Esophagus squamous epithelium (tissue), 5 donors: ENCODE data around the gene RASL11A. TPM values are rescaled to one million over a fixed set of nuclear protein-coding genes. Genes with fewer than 3 reads are reported as not detected.

Experiments used
- DNase-seq: peaks from one replicate; lab custom pipeline; 2025; lab: John Stamatoyannopoulos, UW
- H3K27ac ChIP-seq, 4 donors: fragments of 200-600 bp; sonication (generic); one replicate each; pipeline ENCODE4 v1.5.1; 2016 to 2019; ENCODE audit warnings: mild to moderate bottlenecking in 1 of 4
- H3K27me3 ChIP-seq, 4 donors: fragments of 200-600 bp; sonication (generic); 1 replicate in 3 of 4; 2 replicates in 1 of 4; pipeline versions ENCODE4 v1.5.1 to v1.6.0; 2017 to 2021; ENCODE audit warnings: antibody characterized with exemption in 1 of 4
- H3K36me3 ChIP-seq, 3 donors: fragments of 200-600 bp; sonication (generic); one replicate each; pipeline ENCODE4 v1.5.1; 2016 to 2019
- H3K4me1 ChIP-seq, 3 donors: fragments of 200-600 bp; sonication (generic); one replicate each; pipeline ENCODE4 v1.5.1; 2017 to 2019
- H3K4me3 ChIP-seq, 4 donors: fragments of 200-600 bp; sonication (generic); 1 replicate in 3 of 4; 2 replicates in 1 of 4; pipeline ENCODE4 v1.5.1; 2016 to 2019; ENCODE audit warnings: mild to moderate bottlenecking in 2 of 4, moderate library complexity in 1 of 4
- H3K9me3 ChIP-seq, 3 donors: fragments of 200-600 bp; sonication (generic); one replicate each; pipeline ENCODE4 v1.5.1; 2016 to 2019
- CTCF ChIP-seq, 6 experiments: fragments of 450-650 bp in 4 of 6; fragments of 200-600 bp in 2 of 6; sonication (generic) in 2 of 6; IDR thresholded peaks; one replicate each; pipeline ENCODE4 v1.5.1; 2016 to 2019; ENCODE audit warnings: antibody characterized with exemption in 6 of 6, mild to moderate bottlenecking in 4 of 6, moderate library complexity in 4 of 6
- POLR2A ChIP-seq, 4 donors: fragments of 450-650 bp; IDR thresholded peaks; one replicate each; pipeline ENCODE4 v1.6.1; 2017; ENCODE audit warnings: antibody characterized with exemption in 4 of 4, mild to moderate bottlenecking in 4 of 4, moderate library complexity in 3 of 4
- WGBS, 2 donors: methylation state at CpG; one replicate each; pipeline ENCODE4 v1.1.5; 2018; 5-methylcytosine and 5-hydroxymethylcytosine counted together
- intact Hi-C: fragments of 100-400 bp; cut with DNase I; formaldehyde crosslinking; loops from one replicate; pipeline ENCODE4 v1.15.0; 2022
- total RNA-seq, 4 donors: library from RNA; depleted of rRNA; stranded (reverse); fragments of >200 nt; gene quantifications; one replicate each; pipeline ENCODE4 v1.1.0, GENCODE V29; 2016
- donor health status: DM: yes; HTN: yes; CAD: no.

The RASL11A gene
- total RNA-seq, 4 donors from 2014 or later, result 4.4 to 34.1 (median 21.9) TPM

- Histone ChIP-seq H3K36me3 (no peaks in the 10 kb centered on the region), H3K27ac (no peak overlapping the region), H3K9me3 (peaks cover 0 to 6% (median 3%) of the 10 kb centered on the region in 3 donors), H3K27me3 (no peaks in the 10 kb centered on the region), H3K4me3 (no peak overlapping the region), H3K4me1 (no peaks in the 10 kb centered on the region)
- intact Hi-C loops, result no loop called here
- TF ChIP-seq POLR2A (IDR thresholded peaks at IDR 0.05), result no peak
- no peak for TF ChIP-seq CTCF (IDR thresholded peaks at IDR 0.05)
- WGBS, 2 donors, result 83 to 89% methylated on average over 5 of the region's 5 CpGs
- no peak for DNase-seq
Observed at GRCh38 chr13:27233964-27234363, 36.7 kb upstream of the RASL11A start.

GRCh38 chr13:27236478-27236877 is 34.2 kb upstream of the RASL11A start:
- H3K4me1 ChIP-seq, result no peaks in the 10 kb centered on the region
- no peak overlapping the region for H3K27ac ChIP-seq
- 42 to 50% methylated on average over 2 of the region's 2 CpGs for WGBS, 2 donors
- no peak for TF ChIP-seq POLR2A (IDR thresholded peaks at IDR 0.05)
- TF ChIP-seq CTCF (IDR thresholded peaks at IDR 0.05), result no peak
- H3K27me3 ChIP-seq, result no peaks in the 10 kb centered on the region
- intact Hi-C loops, result no loop called here
- no peak for DNase-seq
- H3K36me3 ChIP-seq, result no peaks in the 10 kb centered on the region
- peaks cover 0 to 6% (median 2%) of the 10 kb centered on the region in 3 donors for H3K9me3 ChIP-seq
- H3K4me3 ChIP-seq, result no peak overlapping the region

GRCh38 chr13:27242702-27243101 is 27.9 kb upstream of the RASL11A start:
- intact Hi-C loops, result no loop called here
- Histone ChIP-seq H3K9me3 (no peaks in the 10 kb centered on the region), H3K4me3 (no peak overlapping the region), H3K27ac (no peak overlapping the region), H3K27me3 (no peaks in the 10 kb centered on the region), H3K36me3 (no peaks in the 10 kb centered on the region), H3K4me1 (peaks cover 0 to 9% (median 0%) of the 10 kb centered on the region in 3 donors)
- TF ChIP-seq CTCF (IDR thresholded peaks at IDR 0.05), result no peak
- TF ChIP-seq POLR2A (IDR thresholded peaks at IDR 0.05), result no peak
- WGBS, 2 donors, result 51 to 73% methylated on average over 5 of the region's 5 CpGs
- no peak for DNase-seq

GRCh38 chr13:27245610-27246009 is 25.0 kb upstream of the RASL11A start:
- intact Hi-C loops, result no loop called here
- H3K4me3 ChIP-seq, result no peak overlapping the region
- H3K27me3 ChIP-seq, result no peaks in the 10 kb centered on the region
- no peaks in the 10 kb centered on the region for H3K36me3 ChIP-seq
- WGBS, 2 donors, result 83 to 86% methylated on average over 6 to 7 of the region's 7 CpGs
- H3K4me1 ChIP-seq, result peaks cover 0 to 21% (median 5%) of the 10 kb centered on the region in 3 donors
- no peak for TF ChIP-seq POLR2A (IDR thresholded peaks at IDR 0.05)
- TF ChIP-seq CTCF (IDR thresholded peaks at IDR 0.05), result no peak
- no peak overlapping the region for H3K27ac ChIP-seq
- no peak for DNase-seq
- H3K9me3 ChIP-seq, result no peaks in the 10 kb centered on the region

GRCh38 chr13:27250833-27251165 is 19.8 kb upstream of the RASL11A start:
- H3K4me1 ChIP-seq, result peaks cover 10 to 50% (median 36%) of the 10 kb centered on the region in 3 donors

More at GRCh38 chr13:27250833-27251165, 19.8 kb upstream of the RASL11A start:
- peaks cover 0 to 20% (median 13%) of the 10 kb centered on the region in 3 donors for H3K36me3 ChIP-seq
- H3K4me3 ChIP-seq, result peak overlapping the region; percentile 77 to 97 (median 86)
- no peak for DNase-seq
- WGBS, 2 donors, result 0% methylated on average over 9 of the region's 9 CpGs
- TF ChIP-seq POLR2A (IDR thresholded peaks at IDR 0.05), result no peak
- TF ChIP-seq CTCF (IDR thresholded peaks at IDR 0.05), result no peak
- intact Hi-C loops, result loop anchor here (10.0 kb wide), 1 partner anchor 76 kb away; the partner anchor contains the start of gene USP12
- H3K27me3 ChIP-seq, result no peaks in the 10 kb centered on the region
- peak overlapping the region; percentile 93 to 98 (median 96) for H3K27ac ChIP-seq
- H3K9me3 ChIP-seq, result no peaks in the 10 kb centered on the region
